OCI-M2 (cell line): Measurements from ENCODE around the gene BRD7.

Experiments
- DNase-seq: peaks from one replicate; lab custom pipeline; 2025; ENCODE audit not compliant: unreplicated experiment; lab: John Stamatoyannopoulos, UW

Gene BRD7

DNA sequence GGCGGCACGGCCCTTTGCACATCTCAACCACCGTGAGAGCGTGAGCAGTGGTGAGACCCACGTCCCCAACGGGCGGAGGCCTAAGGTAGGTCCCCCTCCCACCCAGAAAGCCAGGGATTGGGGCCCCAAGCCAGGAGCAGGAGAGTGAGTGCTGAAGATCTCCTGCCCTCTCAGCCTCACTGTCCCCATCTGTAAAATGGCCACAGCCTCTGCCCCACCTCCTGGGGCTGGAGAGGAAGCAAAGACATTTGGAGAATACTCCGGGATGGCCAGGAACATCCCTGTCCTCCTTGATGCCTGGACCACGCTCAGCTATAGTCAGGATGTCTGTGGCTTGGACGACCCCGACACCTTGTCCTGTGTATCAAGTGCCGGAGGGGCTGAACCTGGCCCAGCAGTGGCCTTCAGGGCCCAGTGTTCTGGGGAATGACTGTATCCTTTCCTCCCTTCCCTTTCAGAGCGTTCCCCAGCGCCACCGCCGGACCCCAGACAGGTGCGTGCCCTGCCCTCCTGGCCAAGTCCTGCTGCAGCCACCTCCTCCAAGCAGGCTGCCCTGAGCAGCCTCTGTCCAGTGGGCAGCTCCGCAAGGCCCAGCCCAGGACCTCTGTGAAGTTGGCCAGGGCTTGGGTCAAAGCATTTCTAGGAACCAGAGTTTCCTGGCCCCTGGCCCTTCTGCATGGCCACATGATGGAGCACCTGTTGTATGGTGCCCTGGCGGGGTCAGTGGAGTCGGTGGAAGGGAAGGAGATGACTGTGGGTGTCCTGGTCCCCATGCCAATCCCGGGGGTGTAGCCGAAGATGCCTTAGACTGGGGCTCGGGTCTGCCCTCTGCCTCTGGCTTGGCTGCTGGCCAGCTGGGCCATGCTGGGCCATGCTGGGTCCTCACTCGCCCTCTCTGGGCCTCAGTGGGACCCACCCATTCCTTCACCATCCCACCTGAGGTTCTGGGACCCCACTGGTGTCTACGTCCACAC lies 64.0 kb downstream of the BRD7 start:
- no peak for DNase-seq

DNA sequence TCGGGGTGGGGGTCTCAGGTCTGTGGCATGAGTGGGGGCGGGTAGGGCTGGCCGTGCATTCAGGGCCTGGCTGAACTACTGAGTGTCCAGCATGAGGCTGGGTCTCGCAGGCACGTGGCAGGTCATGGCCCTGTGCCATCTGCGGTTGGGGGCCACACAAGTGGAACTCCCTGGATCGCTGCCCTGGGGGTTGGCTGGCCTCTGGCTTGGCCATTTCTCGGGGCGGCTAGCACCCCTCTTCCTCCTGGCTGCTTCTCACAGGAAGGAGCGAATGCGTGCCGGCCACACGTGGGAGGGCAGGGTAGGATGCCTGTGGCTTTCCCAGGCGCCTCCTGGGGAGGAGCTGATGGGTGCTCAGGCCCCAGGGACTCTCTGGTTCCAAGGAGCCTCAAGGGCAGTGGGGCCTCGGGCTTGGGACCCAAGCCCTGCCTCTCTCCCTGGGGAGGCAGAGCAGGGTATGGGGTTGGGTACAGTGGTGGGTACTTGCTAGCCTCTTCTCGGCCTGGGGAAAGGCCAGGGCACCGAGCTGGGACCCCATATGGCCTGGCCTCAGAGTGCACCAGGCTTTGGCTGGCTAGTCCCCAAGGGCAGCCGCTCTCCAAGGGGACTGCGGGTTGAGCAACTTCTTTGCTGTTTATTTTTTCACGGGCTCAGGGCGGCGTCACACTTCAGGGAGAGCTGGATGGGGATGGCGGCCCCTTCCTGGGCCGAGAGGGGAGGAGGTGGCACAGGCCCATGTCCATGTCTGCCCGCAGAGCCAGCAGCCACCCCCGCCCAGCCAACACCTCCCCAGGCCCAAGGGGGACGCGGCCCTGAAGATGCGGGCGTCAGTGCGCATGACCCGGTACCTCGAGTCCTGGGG lies 65.0 kb downstream of the BRD7 start:
- no peak for DNase-seq

DNA sequence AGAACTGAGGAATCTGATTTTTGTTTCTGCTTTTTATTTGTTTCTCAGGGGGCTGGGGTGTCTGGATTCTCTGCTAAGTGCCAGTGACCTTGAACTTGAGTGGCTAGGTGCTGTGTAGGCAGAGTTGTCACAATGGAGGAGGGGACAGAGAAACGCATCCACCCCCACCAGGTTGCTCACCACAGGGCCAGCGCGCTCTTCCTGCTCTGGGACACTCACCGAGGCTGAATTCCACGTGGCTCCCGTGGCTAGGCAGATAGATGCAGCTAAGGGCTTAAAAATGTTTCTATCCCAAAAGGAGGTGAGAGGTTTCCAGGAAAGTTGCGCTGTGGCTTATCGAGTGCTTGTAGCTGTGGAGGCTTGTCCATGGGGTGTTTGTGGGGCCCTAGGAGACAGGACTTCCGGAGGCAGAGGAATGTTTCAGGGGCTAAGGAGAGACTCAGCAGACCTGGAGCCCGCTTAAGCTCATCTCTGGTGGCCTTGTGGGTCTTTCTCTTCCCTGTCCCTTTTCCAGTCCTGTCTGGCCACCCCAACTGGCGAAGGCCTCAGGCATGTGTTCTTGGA lies 65.7 kb downstream of the BRD7 start:
- no peak for DNase-seq

DNA sequence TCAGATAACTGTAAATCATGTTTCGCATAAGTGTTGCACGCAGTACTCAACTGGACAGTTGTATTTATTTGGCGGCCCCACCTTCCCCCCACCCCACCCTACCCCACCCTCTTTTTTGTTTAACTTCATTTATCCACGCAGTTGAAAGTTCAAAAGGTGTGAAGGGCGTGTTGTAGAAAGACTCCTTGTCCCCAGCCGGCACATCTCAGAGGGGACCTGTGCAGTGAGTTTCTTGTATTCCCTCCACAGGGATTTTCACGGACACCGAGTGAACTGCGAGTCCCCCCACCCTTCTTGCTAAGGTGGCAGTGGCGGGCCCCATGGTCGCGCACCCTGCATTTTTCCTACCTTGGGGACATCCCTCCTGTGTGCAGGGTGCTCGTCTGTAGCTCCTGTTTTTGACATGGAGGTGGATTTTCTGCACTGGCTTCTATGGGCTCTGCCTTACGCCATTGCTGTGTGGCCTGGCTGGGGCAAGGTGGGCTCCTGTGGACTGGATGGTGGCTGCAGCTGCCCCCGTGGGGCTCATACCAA lies 66.2 kb downstream of the BRD7 start:
- no peak for DNase-seq

DNA sequence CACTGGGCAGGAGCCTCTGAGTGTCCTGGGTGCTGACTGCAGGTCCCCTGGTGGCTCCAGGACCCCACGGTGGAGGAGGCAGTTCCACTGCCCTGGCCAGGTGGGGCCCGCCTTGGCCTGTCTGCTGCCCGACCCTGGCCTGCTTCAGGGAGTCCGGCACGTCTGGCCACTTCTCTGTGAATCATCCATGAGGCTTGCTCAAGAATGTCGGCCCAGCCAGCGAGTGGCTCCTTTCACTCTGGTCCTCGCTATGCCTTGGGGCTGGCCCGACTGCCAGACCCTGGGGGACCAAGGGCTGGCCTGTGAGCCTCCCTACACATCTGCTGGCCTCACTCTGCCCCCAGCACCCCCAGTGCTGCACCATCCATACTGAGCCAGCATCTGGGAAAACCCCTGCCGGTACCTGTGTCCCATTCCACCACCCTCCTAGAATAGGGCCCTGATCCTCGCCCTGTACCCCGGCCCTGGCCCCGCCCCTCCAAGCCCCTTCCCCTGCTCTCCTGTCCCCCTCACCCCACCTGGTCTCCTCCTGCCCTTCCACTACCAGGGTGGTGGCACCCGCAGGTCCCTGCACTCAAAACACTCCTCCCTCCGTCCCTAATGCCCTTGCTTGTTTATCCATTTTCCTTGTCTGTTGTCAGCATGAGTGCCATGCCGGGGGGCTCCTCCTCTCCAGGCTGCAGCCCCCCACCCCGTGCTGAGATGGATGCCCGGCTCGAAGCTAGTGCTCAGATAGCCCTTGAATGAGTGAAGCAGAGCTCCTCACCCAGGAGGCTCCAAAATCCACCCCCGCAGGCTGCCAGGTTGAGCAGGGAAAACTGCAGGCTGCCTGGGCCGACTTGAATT lies 66.9 kb downstream of the BRD7 start:
- DNase-seq: no peak

DNA sequence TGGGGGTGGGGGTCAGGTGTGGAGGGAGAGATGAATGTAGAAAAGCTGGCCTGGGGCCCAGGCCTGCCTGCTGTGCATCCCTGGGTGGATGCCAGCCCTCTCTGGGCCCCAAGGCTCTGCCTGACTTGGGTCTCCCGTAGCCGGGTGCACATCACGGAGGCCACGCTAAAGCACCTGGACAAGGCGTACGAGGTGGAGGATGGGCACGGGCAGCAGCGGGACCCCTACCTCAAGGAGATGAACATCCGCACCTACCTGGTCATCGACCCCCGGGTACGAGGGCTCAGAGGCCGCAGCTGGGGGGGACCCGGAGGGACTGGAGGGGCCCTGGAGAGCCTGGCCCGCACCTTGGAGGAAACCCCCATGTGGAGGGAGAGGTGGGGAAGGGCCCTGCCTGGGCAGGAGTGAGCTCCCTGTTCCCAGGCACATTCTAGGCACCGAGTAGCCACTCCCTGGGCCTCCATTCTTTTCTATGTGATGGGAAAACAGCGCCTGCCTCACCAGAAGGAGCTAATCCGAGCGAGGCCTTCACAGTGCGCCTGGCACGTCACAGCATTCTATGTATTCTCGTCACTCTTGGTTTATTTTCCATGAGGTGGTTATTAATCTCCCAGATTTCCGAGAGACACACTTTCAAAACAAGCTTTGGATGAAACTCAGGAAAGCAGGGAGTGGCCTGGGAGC lies 67.7 kb downstream of the BRD7 start:
- no peak for DNase-seq

DNA sequence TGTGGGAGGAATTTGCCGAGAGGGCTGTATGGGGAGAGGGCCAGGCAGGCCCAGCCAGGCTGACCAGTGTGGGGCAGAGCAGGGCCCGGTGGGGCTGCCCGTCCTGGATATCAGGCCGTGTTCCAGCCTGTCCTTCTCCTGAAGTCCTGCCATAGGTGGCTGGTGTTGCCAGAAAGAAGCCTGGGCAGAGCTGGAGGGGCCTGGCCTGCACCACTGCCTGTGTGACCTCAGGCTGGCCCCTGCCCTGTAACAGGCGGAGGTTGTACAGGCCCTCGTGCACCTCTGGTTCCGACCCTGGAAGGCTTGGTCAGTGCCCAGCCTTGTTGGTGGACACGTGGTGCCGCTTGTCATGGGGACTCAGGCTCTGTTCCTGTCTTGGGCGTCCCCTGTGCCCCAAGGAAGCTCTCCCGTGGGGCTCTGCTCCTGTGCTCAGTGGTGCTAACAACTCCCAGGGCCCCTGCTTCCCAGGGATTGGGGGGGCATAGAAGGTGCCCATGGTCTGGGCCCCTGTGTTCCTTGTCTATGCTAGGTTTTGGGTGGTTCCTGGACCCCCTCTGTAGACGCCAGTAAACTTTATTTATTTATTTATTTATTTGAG lies 69.2 kb downstream of the BRD7 start:
- no peak for DNase-seq

DNA sequence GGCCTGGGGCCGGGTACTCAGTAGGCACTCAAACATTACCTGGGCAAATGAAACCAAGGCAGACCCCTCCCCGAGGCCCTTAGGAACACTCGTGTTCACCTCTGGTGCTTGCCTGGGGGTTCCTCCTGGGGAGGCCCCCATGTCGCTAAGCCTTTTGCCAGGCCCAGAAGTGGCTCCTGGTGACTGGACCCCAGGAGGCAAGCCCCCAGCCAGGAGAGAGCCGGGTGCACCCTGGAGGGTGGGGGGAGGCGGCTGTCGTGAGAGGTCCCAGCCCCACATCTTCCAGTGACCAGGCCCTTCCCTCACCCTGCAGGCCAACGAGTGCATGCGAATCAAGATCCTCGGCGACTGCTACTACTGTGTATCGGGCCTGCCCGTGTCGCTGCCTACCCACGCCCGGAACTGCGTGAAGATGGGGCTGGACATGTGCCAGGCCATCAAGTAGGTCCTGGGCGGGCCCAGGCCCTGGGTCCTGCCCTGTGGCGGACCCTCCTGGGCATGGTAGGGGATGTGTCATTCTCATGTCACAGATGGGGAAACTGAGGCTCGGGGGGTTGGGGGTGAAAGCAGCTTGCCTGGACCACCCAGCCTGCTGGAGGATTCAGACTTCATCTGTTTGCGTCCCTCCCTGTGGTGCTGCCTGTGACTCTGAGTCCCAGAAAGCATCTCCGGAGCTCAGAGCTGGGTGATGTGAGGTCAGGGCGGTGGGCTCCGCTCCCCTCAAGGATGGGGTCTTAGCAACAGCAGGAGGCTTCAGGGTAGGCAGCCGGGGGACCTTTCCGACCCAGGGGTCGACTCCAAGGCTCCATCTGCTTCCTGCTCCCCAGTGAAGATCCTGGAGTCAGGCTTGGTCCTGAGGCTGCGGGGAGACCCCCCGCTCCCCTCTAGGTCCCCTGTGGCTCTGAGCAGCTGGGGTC lies 69.9 kb downstream of the BRD7 start:
- no peak for DNase-seq

DNA sequence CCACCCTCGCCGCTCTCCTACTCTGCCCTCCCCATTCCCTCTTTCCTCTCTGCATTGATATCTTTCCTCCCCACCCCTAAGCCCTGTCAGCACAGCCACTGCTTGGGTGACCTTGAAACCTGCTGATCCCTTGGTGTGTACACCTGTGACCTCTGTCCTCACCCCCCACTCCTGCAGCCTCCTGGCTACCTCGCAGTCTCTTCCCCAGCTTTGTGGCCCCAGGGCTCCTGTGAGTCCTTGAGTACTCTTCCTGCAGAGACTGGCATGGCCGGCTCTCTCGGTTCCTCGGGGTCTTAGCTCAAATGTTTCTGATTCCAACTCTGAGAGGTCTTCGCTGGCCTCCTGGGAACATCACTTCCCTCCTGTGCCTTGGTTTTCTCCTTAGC lies 70.7 kb downstream of the BRD7 start:
- DNase-seq: no peak

DNA sequence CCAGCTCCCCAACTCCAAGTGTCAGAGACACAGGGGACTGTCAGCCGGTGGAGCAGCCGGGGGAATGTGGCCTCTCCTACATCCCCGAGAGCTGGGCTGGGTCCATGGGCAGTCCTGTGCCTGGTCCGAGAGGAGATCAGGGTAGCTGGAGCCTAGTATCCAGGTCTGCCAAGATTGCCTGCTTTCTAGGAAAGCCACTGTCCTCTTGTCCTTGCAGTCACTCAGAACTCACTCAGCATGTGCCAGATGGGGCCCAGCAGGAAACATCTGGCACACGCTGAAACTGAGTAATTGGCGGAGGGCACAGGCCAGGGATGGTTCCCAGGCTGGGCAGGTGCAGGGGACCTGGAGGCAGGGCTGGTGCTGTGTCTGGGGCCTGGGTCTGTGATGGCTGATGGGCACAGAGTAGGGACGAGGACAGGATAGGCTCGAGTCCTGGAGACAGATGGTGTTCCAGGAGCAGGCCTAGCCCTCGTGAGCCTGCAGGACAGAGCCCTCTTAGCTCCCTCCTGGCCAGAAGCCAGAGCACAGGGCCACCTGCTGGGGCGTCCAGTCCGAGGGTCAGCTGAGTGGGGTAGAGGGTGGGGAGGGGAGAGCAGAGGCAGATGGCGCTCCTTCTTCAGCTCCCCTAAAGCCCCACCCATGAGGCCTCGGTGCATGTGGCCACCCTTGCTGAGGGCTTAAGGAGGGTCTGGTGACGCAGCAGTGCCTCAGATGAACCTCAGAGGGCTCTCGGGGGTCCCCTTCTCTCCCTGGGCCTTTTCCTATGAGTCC lies 71.3 kb downstream of the BRD7 start:
- DNase-seq: no peak

DNA sequence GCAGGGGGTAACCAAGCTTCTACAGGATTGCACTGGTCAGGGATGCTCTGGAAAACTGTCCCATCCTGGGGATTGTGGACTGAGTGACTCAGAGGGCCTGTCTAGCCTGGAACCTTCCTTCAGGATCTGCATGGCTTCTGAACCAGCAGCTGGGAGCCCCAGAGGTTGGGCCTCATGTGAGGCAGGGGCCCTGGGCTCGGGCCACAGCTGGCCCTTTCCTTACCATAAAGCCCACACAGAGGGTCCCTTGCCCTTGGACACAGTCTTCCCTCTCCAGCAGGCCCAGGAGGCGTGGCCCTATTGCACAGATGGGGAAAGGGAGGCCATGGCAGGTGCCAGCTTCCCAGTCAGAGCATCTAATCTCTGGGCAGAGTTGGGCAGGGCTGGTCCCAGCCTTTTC lies 72.0 kb downstream of the BRD7 start:
- no peak for DNase-seq

DNA sequence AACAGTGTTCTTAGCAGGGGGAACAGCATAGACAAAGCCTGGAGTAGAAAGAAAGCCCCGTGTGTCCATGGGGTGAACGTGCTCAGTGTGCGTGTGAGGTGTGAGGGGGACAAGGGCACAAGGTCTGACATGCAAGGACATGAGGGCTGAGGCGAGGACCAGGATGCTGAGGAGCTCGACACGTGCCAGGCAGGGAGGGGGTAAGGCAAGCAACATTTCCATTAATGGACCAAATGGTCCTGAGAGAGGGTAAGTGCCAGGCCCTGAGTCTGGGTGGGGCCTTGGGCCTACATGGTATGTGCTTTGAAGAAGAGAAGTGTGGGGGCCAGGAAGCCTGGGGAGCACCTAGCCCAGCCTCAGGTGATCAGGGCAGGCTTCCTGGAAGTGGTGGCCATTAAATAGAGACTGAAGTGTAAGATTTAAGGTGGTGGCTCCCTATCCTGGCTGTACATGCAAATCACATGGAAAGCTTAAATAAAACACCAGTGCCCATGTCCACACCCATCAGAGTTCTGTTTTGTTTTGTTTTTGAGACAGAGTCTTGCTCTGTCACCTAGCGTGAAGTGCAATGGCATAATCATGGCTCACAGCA lies 73.2 kb downstream of the BRD7 start:
- no peak for DNase-seq

DNA sequence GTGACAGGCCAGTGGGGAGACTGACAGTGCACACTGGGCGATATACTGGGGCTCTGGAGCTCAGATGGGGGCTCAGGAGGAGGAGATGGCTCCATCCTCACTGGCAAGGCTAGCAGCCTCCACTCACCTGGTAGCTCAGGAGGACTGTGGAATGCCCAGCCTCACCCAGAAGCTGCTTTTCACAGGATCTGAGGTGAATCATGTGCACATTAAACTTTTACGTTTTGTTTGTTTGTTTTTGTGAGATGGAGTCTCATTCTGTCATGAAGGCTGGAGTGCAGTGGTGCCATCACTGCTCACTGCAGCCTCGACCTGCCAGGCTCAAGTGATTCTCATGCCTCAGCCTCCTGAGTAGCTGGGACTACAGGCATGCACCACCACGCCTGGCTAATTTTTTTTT lies 73.8 kb downstream of the BRD7 start:
- no peak for DNase-seq

DNA sequence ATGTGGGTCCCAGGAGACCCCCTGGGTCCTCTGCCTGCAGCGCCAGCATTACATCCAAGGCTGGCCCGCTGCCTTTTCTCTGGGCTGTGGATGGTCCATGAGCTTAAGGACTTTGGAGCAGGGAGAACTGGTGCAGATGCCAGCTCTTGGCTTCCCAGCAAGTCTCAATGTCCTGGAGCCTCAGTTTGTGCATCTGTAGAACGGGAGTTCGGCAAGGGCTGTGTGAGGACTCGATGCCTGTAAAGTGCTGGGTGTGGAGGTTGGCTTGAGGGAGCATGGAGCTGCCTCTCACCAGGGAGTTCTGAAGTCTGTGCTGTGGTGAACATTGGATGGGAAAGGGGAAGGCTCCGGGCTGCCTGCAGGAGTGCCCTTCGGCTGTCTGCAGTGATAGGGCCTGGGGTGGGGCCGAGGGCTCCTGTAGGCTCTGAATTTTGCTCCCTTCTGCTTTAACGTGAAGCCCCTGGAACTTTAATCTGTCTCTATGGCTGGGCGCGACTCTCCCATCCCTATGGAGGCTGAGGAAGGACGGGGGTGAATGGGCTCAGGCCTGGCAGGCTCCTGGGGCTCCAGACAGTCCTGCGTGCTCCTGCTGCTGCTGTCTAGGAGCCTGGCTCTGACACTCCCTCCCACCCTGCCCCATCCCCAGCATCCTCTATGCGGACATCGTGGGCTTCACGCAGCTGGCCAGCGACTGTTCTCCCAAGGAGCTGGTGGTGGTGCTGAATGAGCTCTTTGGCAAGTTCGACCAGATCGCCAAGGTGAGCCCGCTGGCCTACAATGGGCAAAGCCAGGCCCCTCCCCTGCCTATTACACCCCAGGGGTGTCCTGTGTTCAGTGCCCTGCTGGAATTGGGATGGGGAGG lies 74.6 kb downstream of the BRD7 start:
- DNase-seq: no peak

DNA sequence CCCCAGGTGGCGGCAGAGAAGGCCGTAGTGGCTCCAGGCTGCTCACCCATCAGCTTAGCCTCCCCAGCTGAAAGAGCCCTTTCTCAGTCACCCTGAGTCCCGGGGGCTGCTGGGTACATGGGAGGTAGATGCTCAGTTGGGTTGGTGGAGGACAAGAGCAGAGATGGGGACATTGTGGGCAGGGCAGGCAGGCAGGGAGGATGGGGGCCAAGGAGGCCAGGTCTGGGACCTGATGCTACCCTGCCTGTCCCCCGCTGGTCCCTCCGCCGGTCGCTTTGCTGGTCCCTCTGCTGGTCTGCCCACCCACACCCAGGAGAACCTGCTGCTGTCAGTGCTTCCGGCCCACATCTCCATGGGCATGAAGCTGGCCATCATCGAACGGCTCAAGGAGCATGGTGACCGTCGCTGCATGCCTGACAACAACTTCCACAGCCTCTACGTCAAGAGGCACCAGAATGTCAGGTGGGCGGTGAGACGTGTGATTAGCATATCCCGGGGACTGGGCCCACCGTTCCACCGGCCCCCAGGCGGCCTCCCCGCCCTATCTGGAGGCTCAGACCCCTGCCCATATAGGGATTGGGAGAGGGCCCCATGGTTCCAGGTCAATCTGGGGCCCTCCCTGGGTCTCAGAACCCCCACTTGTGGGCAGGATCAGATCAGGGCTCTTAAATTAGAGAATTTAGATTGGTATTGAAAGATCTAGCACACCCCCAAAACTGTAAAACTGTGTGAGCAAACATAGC lies 75.6 kb downstream of the BRD7 start:
- DNase-seq: no peak

DNA sequence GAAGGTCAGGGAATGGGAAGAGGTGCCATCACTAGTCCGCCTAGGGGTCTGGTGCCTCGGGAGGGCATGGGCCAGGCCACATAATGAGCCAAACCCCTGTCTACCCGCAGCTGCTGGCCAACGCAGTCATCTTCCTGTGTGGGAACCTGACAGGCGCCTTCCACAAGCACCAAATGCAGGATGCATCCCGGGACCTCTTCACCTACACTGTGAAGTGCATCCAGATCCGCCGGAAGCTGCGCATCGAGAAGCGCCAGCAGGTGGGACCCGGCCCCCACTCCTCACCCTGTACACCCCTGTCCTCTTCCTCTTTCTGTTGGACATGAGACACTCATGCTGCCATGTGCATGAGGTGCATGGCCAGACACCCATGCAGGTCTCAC lies 76.2 kb downstream of the BRD7 start:
- no peak for DNase-seq
